HEK293T (cell line): ENCODE data around the gene OR7C1.
"Not testable (repeated sequence)": the region's sequence is repeated elsewhere in the genome, so short reads cannot be mapped to it uniquely, and the experiment has no call there.

Source experiments
- BHLHE40 ChIP-seq: fragments of 450-650 bp; IDR thresholded peaks from 2 replicates; pipeline ENCODE4 v1.6.1; 2016; ENCODE audit warnings: mild to moderate bottlenecking, moderate library complexity, borderline replicate concordance
- ELF4 ChIP-seq: fragments of 450-650 bp; IDR thresholded peaks from 2 replicates; pipeline ENCODE4 v1.6.1; 2017; ENCODE audit warnings: antibody characterized with exemption
- FOXA1 ChIP-seq: fragments of 450-650 bp; IDR thresholded peaks from 2 replicates; pipeline ENCODE4 v1.6.1; 2016; ENCODE audit warnings: mild to moderate bottlenecking
- FOXK2 ChIP-seq: fragments of 450-650 bp; IDR thresholded peaks from 2 replicates; pipeline ENCODE4 v1.6.1; 2016; ENCODE audit warnings: mild to moderate bottlenecking
- FOXM1 ChIP-seq: fragments of 450-650 bp; IDR thresholded peaks from 2 replicates; pipeline ENCODE4 v1.6.1; 2017; ENCODE audit warnings: mild to moderate bottlenecking, borderline replicate concordance
- HDGF ChIP-seq: fragments of 450-650 bp; IDR thresholded peaks from 2 replicates; pipeline ENCODE4 v1.6.1; 2017; ENCODE audit warnings: antibody characterized with exemption, borderline replicate concordance
- L3MBTL2 ChIP-seq: fragments of 450-650 bp; conservative IDR thresholded peaks from 2 replicates; pipeline ENCODE4 v1.6.1; 2016; ENCODE audit warnings: mild to moderate bottlenecking
- NFRKB ChIP-seq: fragments of 450-650 bp; IDR thresholded peaks from 2 replicates; pipeline ENCODE4 v1.6.1; 2016; ENCODE audit warnings: mild to moderate bottlenecking, moderate library complexity
- SP1 ChIP-seq: fragments of 450-650 bp; IDR thresholded peaks from 2 replicates; pipeline ENCODE4 v1.6.1; 2017
- SUZ12 ChIP-seq: fragments of 450-650 bp; IDR thresholded peaks from 2 replicates; pipeline ENCODE4 v1.6.1; 2016; ENCODE audit warnings: mild to moderate bottlenecking
- ZNF384 ChIP-seq: fragments of 450-650 bp; IDR thresholded peaks from 2 replicates; pipeline ENCODE4 v1.6.1; 2016
- TF ChIP-seq, protein P1 (sequence below): fragments of 450-650 bp; IDR thresholded peaks from 2 replicates; pipeline ENCODE4 v1.6.1; 2016

DNA sequence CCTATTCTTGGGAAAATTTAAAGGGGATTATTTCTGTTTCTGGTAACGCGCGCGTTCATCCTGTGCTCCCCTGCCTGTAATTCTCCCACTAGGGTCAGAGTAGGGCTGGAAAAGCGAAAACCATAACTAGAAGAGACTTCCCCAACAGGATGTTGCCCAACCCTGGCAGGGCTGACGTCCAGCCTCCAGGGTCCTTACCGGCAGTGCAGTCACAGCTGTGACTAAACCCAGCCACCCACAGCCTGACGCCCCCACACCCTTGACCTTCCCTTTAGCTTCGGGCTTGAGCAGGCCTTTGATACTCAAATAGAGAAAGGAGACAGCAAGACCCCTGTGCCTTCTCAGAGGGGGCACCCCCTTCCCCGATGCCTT lies 50.3 kb downstream of the OR7C1 start:
- TF ChIP-seq FOXM1, BHLHE40, FOXA1, NFRKB, SP1, L3MBTL2, HDGF, SUZ12, FOXK2, ZNF384, ELF4: not testable (repeated sequence)
- TF ChIP-seq, protein P1, sequence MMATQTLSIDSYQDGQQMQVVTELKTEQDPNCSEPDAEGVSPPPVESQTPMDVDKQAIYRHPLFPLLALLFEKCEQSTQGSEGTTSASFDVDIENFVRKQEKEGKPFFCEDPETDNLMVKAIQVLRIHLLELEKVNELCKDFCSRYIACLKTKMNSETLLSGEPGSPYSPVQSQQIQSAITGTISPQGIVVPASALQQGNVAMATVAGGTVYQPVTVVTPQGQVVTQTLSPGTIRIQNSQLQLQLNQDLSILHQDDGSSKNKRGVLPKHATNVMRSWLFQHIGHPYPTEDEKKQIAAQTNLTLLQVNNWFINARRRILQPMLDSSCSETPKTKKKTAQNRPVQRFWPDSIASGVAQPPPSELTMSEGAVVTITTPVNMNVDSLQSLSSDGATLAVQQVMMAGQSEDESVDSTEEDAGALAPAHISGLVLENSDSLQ: not testable (repeated sequence)
